Measurements from ENCODE around the gene HCRTR1. TPM values are rescaled to one million over a fixed set of nuclear protein-coding genes. Genes with fewer than 3 reads are reported as not detected.

HCRTR1 gene
- total and polyA plus RNA-seq, 8 donors, result 0.14 to 0.52 (median 0.19) TPM; not detected in 5

- Histone ChIP-seq H3K4me3 (no peak overlapping the region), H3K4me1 (no peaks in the 10 kb centered on the region), H3K36me3 (no peaks in the 10 kb centered on the region), H3K27ac (no peak overlapping the region), H3K27me3 (no peaks in the 10 kb centered on the region), H3K9me3 (no peaks in the 10 kb centered on the region)
- DNase-seq (peak in 4 of 6 donors; percentile 24 to 87 (median 64)), FAIRE-seq (no peak), ATAC-seq (peak; percentile 50 to 85 (median 76))
- TF ChIP-seq CTCF (IDR thresholded peaks at IDR 0.05), result peak; percentile 66 to 88 (median 80)
- intact Hi-C loops (cut with DNase I), result loop anchor here (2.0 to 5.0 kb wide), 2 partner anchors 85 to 128 kb away; no protein-coding TSS in a partner anchor
- 27 to 32% methylated on average over 9 of the region's 9 CpGs for WGBS, 2 donors
Observed at GRCh38 chr1:31663622-31664452, 46.3 kb downstream of the HCRTR1 start.

GRCh38 chr1:31664528-31664927, 47.0 kb downstream of the HCRTR1 start:
- 70 to 78% methylated on average over 9 of the region's 9 CpGs for WGBS, 2 donors
- peak in 1 of 6 donors; percentile 52 for DNase-seq
- no peak overlapping the region for H3K4me3 ChIP-seq
- H3K27ac ChIP-seq, result no peak overlapping the region
- H3K27me3 ChIP-seq, result no peaks in the 10 kb centered on the region
- no peak for ATAC-seq
- TF ChIP-seq CTCF (IDR thresholded peaks at IDR 0.05), result no peak
- FAIRE-seq, result no peak
- H3K4me1 ChIP-seq, result peaks cover 0 to under 1% (median 0%) of the 10 kb centered on the region in 3 donors
- no peaks in the 10 kb centered on the region for H3K9me3 ChIP-seq
- no peaks in the 10 kb centered on the region for H3K36me3 ChIP-seq
- intact Hi-C loops (cut with DNase I), result loop anchor here (5.0 kb wide), 1 partner anchor 128 kb away; no protein-coding TSS in a partner anchor

- TF ChIP-seq CTCF (IDR thresholded peaks at IDR 0.05), result no peak
- Histone ChIP-seq H3K36me3 (no peaks in the 10 kb centered on the region), H3K27me3 (no peaks in the 10 kb centered on the region), H3K4me3 (no peak overlapping the region), H3K9me3 (no peaks in the 10 kb centered on the region), H3K27ac (no peak overlapping the region), H3K4me1 (peaks cover 0 to 8% (median 3%) of the 10 kb centered on the region in 3 donors)
- DNase-seq, result peak in 1 of 6 donors; percentile 41
- 73 to 81% methylated on average over 6 to 7 of the region's 7 CpGs for WGBS, 2 donors
- ATAC-seq, result no peak
- intact Hi-C loops (cut with DNase I), result no loop called here
- no peak for FAIRE-seq
Observed at GRCh38 chr1:31665234-31665878, 47.9 kb downstream of the HCRTR1 start.

- no peak overlapping the region for H3K4me3 ChIP-seq
- H3K4me1 ChIP-seq, result peaks cover 0 to 8% (median 6%) of the 10 kb centered on the region in 3 donors
- WGBS, 2 donors, result 54 to 60% methylated on average over 10 of the region's 10 CpGs
- FAIRE-seq (no peak), DNase-seq (peak in 1 of 6 donors; percentile 49), ATAC-seq (peak in 3 of 4 donors; percentile 8 to 50 (median 20))
- H3K27me3 ChIP-seq, result no peaks in the 10 kb centered on the region
- H3K36me3 ChIP-seq, result no peaks in the 10 kb centered on the region
- TF ChIP-seq CTCF (IDR thresholded peaks at IDR 0.05), result no peak
- no peaks in the 10 kb centered on the region for H3K9me3 ChIP-seq
- peak overlapping the region in 1 of 4 donors; percentile 44 for H3K27ac ChIP-seq
- intact Hi-C loops (cut with DNase I), result no loop called here
Observed at GRCh38 chr1:31666263-31666963, 48.9 kb downstream of the HCRTR1 start.

All from pancreas (tissue), 10 donors.